Fibroblast of skin of abdomen (primary cell): ENCODE data around the gene CERS6.

ENCODE experiments used
- DNase-seq: peaks from one replicate; pipeline ENCODE4 v3.0.0-alpha.2; 2013

CERS6 gene

DNA sequence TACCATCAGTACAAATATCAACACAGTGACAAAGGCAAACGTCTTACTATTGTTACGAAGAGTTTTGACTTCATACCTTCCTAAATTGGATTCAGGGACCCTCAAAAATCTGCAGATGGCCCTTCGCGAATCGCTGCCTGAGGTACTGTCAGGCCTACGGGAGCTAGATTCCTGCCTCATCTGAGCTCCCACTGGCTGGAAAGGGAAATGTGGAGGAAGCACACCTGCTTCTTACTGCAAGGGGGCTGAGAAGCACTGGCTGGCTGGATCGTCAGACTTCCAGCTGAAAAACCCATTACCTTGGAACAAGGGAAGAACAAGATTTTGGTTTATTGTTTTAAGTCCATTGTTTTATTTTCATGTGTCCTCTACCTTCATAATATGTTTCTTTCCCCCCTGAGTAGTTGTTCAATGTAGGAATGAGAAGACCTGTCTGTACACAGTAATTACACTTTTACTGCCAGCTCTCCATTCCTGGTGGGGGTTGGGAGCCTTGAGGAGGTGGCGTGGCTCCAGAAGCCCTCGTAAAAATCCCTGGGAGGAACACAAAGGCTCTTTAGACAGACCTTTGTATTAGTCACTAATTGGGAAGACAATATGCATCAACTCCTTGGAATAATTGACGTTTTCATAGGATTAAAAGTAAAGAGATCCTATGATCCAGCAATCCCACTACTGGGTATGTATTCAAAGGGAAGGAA lies 222.2 kb downstream of the CERS6 start:
- no peak for DNase-seq

DNA sequence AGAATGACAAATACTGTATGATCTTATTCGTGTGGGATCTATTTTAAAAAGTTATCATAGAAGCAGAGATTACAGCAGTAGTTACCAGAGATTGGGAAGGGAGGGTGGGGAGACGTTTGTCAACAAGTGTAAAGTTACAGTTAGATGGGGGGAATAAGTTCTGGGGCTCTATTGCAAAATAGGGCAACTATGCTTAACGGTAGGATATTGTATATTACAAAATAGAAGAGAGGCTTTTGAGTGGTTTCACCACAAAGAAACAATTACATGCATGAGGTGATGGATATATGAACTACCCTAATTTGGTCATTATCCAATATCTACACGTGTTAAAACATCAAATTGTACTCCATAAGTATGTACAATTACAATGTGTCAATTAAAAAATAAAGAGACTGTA lies 223.0 kb downstream of the CERS6 start:
- no peak for DNase-seq

GRCh38 chr2:168679741-168680310 lies 223.8 kb downstream of the CERS6 start:
- DNase-seq: no peak

DNA sequence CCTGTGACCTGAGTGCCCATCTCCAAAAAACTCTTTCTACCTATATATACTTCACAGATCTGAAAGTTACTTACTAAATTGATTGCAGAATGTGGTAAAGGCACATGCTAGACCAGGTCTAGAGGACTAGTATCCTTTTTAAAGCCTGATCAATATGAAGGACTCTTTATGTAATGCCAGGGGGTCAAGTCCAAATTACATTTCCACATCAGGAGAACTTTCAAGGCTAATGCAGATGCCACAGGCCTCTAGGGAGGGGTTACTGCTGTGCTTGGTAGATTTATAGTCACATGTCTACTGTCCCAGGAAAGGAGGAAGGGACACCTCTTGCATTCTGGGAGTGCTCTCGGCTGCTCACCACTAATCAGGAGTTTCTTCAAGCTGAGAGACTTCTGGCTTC lies 227.9 kb downstream of the CERS6 start:
- no peak for DNase-seq

DNA sequence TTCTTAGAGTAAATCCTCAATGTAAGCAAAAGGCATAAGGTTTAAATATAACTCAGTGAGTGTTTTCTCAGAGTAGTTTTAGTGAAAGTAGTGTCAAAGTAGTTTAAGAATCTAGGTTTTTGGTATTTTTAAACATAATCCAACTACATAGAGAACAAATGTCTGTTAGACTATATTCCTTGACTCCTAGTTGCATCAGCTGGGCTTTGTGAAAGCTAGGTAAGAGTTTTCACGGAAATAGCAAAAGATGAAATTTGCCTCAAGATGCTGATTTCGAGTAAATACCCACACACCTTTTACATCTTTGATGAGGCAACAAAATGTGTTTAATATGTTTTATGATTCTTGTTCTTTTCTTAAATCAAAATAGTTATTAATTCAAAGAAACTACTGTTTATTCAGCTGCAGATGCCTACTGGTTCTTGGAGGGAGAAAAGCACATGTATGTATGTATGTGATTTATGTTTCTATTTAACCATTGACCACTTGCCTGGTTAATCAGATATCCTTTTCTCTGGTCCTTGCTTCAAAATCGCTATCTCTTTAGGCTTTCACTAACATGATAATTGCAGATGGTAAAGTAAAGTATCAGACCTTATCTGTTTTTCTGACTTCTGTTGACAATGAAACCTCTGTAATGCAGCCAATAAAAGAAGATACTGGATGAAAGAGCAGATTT lies 229.0 kb downstream of the CERS6 start:
- DNase-seq: no peak

DNA sequence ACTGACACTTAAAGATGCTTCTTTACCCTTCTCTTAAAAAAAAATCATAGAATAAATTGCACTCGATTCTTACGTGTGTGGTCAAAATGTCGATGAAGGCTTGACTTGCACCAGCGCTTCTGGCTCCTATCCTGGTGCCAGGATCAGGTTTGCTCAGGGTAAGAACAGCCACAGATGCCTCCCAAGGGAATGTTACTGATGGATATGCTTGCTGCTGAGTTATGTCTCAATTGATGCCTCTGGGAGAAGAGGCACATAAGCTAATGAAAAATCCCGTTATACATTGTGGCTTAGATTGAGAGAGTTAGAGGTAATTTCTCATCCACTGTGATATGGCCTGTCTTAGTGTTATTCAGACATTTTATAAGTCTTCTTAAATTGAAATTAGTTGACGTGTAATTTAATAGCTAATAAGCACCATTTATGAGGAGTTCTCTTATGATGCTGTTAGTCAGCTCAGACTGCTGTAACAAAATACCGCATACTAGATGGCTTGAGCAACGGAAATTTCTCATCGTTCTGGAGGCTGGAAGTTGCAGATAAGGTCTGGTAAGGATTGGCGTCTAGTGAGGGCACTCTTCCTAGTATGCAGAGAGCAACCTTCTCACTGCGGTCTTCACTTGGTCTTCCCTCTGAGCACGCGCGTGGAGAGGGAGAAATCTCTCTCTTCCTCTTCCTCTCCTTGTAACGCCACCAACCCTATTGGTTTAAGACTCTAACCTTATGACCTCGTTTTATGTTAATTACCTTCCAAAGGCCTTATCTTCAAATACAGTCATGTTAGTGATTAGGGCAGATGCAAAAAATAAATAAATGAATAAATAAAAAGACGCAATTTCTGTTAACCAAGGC lies 229.8 kb downstream of the CERS6 start:
- no peak for DNase-seq

- DNase-seq: peak; percentile 16
Measured at GRCh38 chr2:168686452-168687191, 230.6 kb downstream of the CERS6 start.

DNA sequence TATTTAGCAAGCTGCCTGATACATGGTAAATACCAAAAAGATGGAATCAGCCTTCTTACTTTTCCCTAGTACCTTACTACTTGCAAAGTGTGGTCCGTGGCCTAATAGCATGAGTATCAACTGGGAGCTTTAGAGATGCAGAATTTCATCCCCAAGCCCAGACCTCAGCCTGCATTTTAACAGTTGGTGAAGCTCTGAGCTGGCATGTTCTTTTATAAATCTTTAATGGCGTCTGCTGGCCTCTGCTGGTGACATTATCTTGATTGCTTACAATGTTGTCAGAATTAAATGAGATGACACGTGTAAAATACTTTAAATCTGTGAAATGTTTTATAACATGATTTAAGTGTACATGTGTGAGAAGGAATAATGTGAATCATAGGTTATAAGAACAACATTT lies 231.2 kb downstream of the CERS6 start:
- peak; percentile 28 for DNase-seq

- no peak for DNase-seq
Measured at GRCh38 chr2:168690381-168690885, 234.4 kb downstream of the CERS6 start.

- no peak for DNase-seq
Measured at GRCh38 chr2:168691221-168691620, 235.1 kb downstream of the CERS6 start.

DNA sequence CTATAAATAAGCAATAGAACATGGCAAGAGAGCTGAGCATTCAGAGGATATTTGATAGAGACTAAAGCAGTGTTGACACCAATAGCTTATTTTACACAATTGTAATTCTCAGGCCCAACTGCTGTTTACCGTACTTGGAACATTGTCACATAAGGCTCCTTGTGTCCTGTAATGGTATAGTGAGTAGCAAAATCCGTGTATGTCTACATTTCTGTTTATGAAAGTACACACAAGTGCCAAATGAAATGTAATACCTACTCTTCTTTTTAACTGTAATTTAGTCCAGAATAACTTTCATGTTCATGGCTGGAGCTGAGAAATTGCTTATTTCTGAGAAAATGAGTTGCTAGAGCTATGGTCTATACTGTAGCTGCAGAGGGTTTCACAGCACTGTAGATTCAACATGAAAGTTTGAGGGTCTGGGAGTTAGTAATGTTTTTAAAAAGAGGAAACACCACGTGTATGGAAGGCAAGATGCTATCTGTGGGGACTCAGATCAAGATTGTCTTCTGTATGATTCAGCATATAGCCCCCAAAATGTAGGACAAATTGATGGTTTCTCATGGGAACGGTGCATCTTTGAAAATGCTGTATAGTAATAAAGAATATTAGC lies 236.2 kb downstream of the CERS6 start:
- DNase-seq: no peak

DNA sequence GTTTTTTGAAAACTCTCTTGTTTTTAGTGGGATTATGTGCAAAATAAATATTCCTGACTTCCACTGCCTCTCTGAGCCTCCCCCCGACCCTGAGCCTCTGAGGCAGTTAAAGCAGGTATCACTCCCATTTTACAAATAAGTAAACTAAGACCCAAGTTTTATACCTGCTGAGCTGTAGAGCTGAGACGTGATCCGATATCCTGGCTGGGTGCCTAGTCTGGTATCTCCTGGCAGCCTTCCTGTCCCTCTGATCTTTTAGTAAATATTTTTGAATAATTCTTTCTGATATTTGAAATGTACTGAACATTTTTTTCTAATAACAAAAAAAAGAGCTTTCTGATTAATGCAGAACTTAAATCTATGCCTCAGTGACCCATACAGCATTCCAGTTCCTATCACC lies 238.1 kb downstream of the CERS6 start:
- no peak for DNase-seq

DNA sequence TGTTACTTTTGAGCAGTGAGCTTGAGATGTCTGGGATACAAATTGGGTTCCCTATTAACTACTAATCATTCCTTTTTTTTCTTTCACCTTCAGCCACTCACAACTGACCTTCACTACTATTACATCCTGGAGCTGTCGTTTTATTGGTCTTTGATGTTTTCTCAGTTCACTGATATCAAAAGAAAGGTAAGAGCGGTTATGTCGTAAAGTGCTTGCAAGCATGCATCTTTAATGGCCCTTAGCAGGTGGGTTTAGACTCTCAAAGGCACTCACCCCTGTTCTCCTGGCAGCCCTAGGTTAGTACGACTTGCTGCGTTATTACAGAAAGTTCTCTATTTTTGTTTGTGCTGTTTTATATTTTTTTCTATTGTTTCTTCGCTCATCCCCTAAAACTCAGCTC lies 238.8 kb downstream of the CERS6 start:
- no peak for DNase-seq

DNA sequence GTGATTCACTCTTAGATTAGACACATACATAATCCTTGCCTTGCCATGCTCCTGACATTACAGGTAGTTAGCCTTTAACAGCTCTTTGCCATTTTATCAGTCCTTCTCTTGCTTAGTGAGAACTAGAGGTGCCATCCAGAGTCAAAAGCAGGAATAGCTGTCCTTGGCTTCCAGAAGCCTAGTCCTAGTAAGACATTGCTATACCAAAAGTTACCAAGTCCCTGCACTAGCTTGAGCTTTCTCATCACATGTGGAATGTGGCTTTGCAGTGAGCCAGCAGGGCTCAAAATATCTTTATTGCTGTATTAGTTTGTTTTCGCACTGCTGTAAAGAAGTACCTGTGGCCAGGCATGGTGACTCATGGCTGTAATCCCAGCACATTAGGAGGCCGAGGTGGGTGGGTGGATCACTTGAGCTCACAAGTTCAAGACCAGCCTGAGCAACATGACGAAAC lies 241.6 kb downstream of the CERS6 start:
- DNase-seq: peak; percentile 12

- DNase-seq: no peak
Measured at GRCh38 chr2:168698969-168699368, 242.9 kb downstream of the CERS6 start.

DNA sequence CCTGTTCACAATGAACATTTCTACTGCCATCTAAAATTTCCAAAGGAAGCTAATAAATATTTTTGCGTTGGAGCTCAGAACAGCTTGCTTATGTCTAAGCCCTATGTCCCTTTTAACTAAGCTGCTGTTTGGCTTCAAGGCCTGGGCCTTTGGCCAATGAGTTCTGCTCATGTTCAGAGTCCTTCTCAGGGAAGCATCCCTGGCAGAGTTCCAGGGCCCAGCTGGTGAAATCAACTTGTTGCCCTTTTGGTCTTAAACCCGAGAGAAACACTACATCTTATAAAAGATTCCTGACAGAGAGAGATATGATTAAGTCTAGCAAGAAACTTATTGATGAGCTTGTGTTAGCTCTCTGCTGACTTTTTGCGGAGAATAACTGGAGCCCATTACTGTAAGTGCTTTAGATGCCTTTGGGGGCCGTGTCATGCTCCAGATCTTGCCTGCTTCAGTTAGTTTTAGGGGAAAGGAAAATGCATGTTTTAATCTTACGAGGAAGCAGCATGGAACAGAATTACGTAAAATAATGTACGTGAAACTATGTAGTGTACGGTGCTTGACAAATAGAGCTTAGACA lies 243.9 kb downstream of the CERS6 start:
- peak; percentile 59 for DNase-seq

- no peak for DNase-seq
Measured at GRCh38 chr2:168700615-168701245, 244.7 kb downstream of the CERS6 start.

DNA sequence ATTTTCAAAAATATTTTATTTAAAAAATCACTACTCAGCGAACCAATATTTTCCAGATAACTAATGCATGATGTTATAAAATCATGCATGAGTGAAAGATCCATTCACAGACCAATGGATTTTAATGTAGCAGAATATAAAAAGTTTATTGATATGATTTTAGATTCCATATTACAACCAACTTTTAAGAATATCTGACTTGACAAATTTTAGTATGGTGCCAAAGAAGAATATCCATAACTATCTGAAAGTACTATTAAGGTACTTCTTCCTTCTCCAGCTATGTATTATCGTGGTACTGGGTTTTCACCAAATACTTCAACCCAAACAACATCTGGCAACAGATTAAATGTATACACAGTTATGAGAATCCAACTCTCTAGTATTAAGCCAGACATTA lies 246.5 kb downstream of the CERS6 start:
- no peak for DNase-seq

DNA sequence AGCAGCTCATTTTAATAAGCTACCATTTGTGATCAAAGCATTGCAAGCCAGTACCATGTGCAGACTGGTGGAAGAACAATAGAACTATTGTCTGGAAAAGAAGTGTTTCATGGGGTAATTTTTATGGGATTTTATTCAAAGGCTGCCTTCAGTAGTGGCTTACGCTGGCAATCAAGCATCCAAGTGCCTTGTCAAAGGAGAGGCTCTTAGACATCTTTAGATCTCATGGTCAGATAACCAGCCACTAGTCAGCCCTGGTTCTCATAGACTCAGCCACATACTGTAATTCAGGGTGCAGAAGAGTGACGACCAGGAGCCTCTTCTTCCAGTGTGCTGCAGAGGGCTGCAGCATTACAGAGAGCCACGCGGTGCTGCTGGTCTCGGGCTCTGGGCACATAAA lies 247.9 kb downstream of the CERS6 start:
- no peak for DNase-seq

DNA sequence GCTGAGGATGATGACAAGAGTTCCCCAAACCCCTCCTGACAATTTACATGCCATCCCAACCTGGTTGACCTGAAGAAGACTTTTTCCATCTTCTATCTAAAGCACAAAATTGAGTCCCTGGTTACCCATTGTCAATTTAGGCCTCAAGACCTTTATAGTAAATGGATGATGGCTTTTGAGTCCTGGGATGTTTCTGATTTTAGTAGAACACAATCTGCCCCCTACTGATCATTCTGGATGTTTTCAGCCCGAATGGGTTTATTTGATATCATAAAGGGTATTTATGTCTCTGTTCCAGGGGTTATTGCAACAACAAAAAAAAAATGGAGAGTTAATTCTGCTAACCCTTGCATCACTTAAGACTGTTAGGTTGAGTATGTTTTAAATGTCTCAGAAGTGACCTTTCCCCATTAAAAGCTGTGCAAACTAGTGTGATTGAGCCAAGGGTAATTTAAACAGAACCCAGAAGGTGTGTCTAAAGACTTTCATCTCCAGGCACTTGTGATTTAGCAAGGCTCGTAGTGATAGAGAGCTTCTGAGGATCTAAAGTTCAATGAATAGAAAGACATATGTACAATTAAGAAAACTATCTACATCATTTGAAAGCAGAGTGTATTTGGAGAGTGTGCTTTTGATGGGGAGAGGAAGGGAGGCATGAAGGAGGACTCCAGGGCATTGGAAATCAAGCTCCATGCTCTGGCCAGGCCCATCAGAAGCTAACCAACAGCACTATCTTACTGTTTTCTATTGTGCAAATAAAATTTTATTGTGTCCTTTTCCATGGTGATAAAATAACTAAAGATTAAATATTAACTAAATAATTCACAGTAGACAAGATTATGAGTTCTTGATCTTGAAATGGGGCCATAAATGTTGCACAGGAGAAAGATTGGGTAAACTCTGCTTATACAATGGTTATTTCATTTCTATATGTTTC lies 249.7 kb downstream of the CERS6 start:
- DNase-seq: peak; percentile 23
